Esophagus muscularis mucosa (tissue), 3 donors: ENCODE measurements around the gene SYAP1.

Experiments
- POLR2A ChIP-seq: fragments of 450-650 bp; IDR thresholded peaks from one replicate; pipeline ENCODE4 v1.6.1; 2017; ENCODE audit warnings: antibody characterized with exemption, moderate library complexity, mild to moderate bottlenecking, low read depth
- POLR2AphosphoS5 ChIP-seq, 2 donors: sonication (generic); formaldehyde crosslinking; IDR thresholded peaks; one replicate each; pipeline ENCODE4 v1.6.1; 2017; ENCODE audit warnings: antibody characterized with exemption in 2 of 2
- TF ChIP-seq, protein P1 (sequence below), 3 experiments: fragments of 200-600 bp in 2 of 3; fragments of 450-650 bp in 1 of 3; sonication (generic) in 2 of 3; IDR thresholded peaks; one replicate each; pipeline ENCODE4 v1.5.1; 2017 to 2019; ENCODE audit warnings: antibody characterized with exemption in 3 of 3, mild to moderate bottlenecking in 2 of 3, moderate library complexity in 1 of 3

- no peak for TF ChIP-seq POLR2A
- TF ChIP-seq, protein P1, sequence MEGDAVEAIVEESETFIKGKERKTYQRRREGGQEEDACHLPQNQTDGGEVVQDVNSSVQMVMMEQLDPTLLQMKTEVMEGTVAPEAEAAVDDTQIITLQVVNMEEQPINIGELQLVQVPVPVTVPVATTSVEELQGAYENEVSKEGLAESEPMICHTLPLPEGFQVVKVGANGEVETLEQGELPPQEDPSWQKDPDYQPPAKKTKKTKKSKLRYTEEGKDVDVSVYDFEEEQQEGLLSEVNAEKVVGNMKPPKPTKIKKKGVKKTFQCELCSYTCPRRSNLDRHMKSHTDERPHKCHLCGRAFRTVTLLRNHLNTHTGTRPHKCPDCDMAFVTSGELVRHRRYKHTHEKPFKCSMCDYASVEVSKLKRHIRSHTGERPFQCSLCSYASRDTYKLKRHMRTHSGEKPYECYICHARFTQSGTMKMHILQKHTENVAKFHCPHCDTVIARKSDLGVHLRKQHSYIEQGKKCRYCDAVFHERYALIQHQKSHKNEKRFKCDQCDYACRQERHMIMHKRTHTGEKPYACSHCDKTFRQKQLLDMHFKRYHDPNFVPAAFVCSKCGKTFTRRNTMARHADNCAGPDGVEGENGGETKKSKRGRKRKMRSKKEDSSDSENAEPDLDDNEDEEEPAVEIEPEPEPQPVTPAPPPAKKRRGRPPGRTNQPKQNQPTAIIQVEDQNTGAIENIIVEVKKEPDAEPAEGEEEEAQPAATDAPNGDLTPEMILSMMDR (IDR thresholded peaks at IDR 0.05) = no peak
- TF ChIP-seq POLR2AphosphoS5 (IDR thresholded peaks at IDR 0.05) = no peak
Observed at GRCh38 chrX:16756724-16757123, 37.3 kb downstream of the SYAP1 start.
